Activated CD4-positive, alpha-beta memory T cell treated with anti-CD3 and anti-CD28 coated beads, Interleukin-2, amount 10 ng/mL, durations not matched to agents 7 days and 5 days (primary cell): ENCODE results near the gene LGI1. TPM values are rescaled to one million over a fixed set of nuclear protein-coding genes. Genes with fewer than 3 reads are reported as not detected.

Source experiments
- CTCF ChIA-PET: fragments of 350-600 bp; sonication (Branson Sonifier 250); formaldehyde crosslinking; loops from one replicate; lab custom pipeline; 2021; ENCODE audit warnings: antibody characterized with exemption, inconsistent platforms; lab: Charles Lee
- POLR2A ChIA-PET: fragments of 350-600 bp; sonication (Branson Sonifier 250); formaldehyde crosslinking; loops from one replicate; lab custom pipeline; 2021; ENCODE audit warnings: antibody characterized with exemption; lab: Charles Lee
- DNase-seq: peaks from one replicate; pipeline ENCODE4 v3.0.0-alpha.2; 2020
- H3K27ac Mint-ChIP-seq: one replicate; pipeline ENCODE4 v1.8.0; 2021; ENCODE audit warnings: mild to moderate bottlenecking, mixed read lengths
- H3K27me3 Mint-ChIP-seq: one replicate; pipeline ENCODE4 v1.8.0; 2021; ENCODE audit warnings: mixed read lengths
- H3K36me3 Mint-ChIP-seq: one replicate; pipeline ENCODE4 v1.8.0; 2021; ENCODE audit warnings: low read depth, mixed read lengths
- H3K4me1 Mint-ChIP-seq: one replicate; pipeline ENCODE4 v1.8.0; 2021; ENCODE audit warnings: mixed read lengths
- H3K4me3 Mint-ChIP-seq: one replicate; pipeline ENCODE4 v1.8.0; 2021; ENCODE audit warnings: mild to moderate bottlenecking, mixed read lengths
- H3K9me3 Mint-ChIP-seq: one replicate; pipeline ENCODE4 v1.8.0; 2021; ENCODE audit warnings: mixed read lengths
- total RNA-seq, 2 experiments: library from RNA; stranded (reverse); gene quantifications; one replicate each; pipeline ENCODE4 v1.2.3, GENCODE V29; 2021

Gene LGI1
- total RNA-seq, result not detected

GRCh38 chr10:93757801-93758507 is at the start of gene LGI1:
Gene LGI1, plus strand, starts transcription at chr10:93757936. Its CDS starts 209 bp downstream, at chr10:93758145.
- H3K9me3 Mint-ChIP-seq, result no peaks in the 10 kb centered on the region
- H3K27me3 Mint-ChIP-seq, result peaks cover 36% of the 10 kb centered on the region
- CTCF ChIA-PET, result no interaction called here
- no peaks in the 10 kb centered on the region for H3K36me3 Mint-ChIP-seq
- H3K4me3 Mint-ChIP-seq, result no peak within 1 kb of the TSS
- H3K27ac Mint-ChIP-seq, result no peak within 1 kb of the TSS
- no peak for DNase-seq
- POLR2A ChIA-PET, result no interaction called here
- no peaks in the 10 kb centered on the region for H3K4me1 Mint-ChIP-seq

GRCh38 chr10:93710333-93710909 is 47.3 kb upstream of the LGI1 start:
- Mint-ChIP-seq H3K4me1 (peaks cover 13% of the 10 kb centered on the region), H3K27ac (no peak overlapping the region), H3K9me3 (no peaks in the 10 kb centered on the region), H3K36me3 (no peaks in the 10 kb centered on the region), H3K27me3 (peaks cover 1% of the 10 kb centered on the region), H3K4me3 (no peak overlapping the region)
- ChIA-PET CTCF (no interaction called here), POLR2A (interaction anchor here (1.0 kb wide), 1 partner anchor 8 kb away, joined by 3 read pairs; the partner anchor contains the start of gene FRA10AC1)
- DNase-seq, result no peak

GRCh38 chr10:93711891-93712290 is 45.8 kb upstream of the LGI1 start:
- H3K4me3 Mint-ChIP-seq, result no peak overlapping the region
- no peak for DNase-seq
- no peaks in the 10 kb centered on the region for H3K9me3 Mint-ChIP-seq
- POLR2A ChIA-PET, result interaction anchor here (1.4 kb wide), 1 partner anchor 10 kb away, joined by 5 read pairs; the partner anchor contains the start of gene FRA10AC1
- no peaks in the 10 kb centered on the region for H3K36me3 Mint-ChIP-seq
- peaks cover 13% of the 10 kb centered on the region for H3K4me1 Mint-ChIP-seq
- no peak overlapping the region for H3K27ac Mint-ChIP-seq
- CTCF ChIA-PET, result no interaction called here
- H3K27me3 Mint-ChIP-seq, result peaks cover 2% of the 10 kb centered on the region

GRCh38 chr10:93712593-93712992 is 45.1 kb upstream of the LGI1 start:
- DNase-seq, result no peak
- H3K27ac Mint-ChIP-seq, result no peak overlapping the region
- CTCF ChIA-PET, result no interaction called here
- H3K27me3 Mint-ChIP-seq, result peaks cover 5% of the 10 kb centered on the region
- POLR2A ChIA-PET, result interaction anchor here (1.4 kb wide), 1 partner anchor 11 kb away, joined by 5 read pairs; the partner anchor contains the start of gene FRA10AC1
- H3K4me1 Mint-ChIP-seq, result peaks cover 6% of the 10 kb centered on the region
- H3K9me3 Mint-ChIP-seq, result no peaks in the 10 kb centered on the region
- no peaks in the 10 kb centered on the region for H3K36me3 Mint-ChIP-seq
- no peak overlapping the region for H3K4me3 Mint-ChIP-seq

- no peaks in the 10 kb centered on the region for H3K9me3 Mint-ChIP-seq
- no peak overlapping the region for H3K4me3 Mint-ChIP-seq
- CTCF ChIA-PET, result no interaction called here
- H3K4me1 Mint-ChIP-seq, result no peaks in the 10 kb centered on the region
- H3K27me3 Mint-ChIP-seq, result peaks cover 19% of the 10 kb centered on the region
- H3K36me3 Mint-ChIP-seq, result no peaks in the 10 kb centered on the region
- no peak for DNase-seq
- POLR2A ChIA-PET, result no interaction called here
- H3K27ac Mint-ChIP-seq, result no peak overlapping the region
These were observed 42.4 kb upstream of the LGI1 start for GRCh38 chr10:93715345-93715744.

- no peak for DNase-seq
- CTCF ChIA-PET, result no interaction called here
- no peaks in the 10 kb centered on the region for H3K9me3 Mint-ChIP-seq
- H3K27ac Mint-ChIP-seq, result no peak overlapping the region
- POLR2A ChIA-PET, result no interaction called here
- peaks cover 24% of the 10 kb centered on the region for H3K27me3 Mint-ChIP-seq
- no peaks in the 10 kb centered on the region for H3K36me3 Mint-ChIP-seq
- H3K4me3 Mint-ChIP-seq, result no peak overlapping the region
- peaks cover 4% of the 10 kb centered on the region for H3K4me1 Mint-ChIP-seq
These were observed 41.0 kb upstream of the LGI1 start for GRCh38 chr10:93716766-93717165.

GRCh38 chr10:93718937-93719725 is 38.6 kb upstream of the LGI1 start:
- H3K4me1 Mint-ChIP-seq, result peaks cover 4% of the 10 kb centered on the region
- H3K36me3 Mint-ChIP-seq, result no peaks in the 10 kb centered on the region
- ChIA-PET POLR2A (no interaction called here), CTCF (no interaction called here)
- H3K27ac Mint-ChIP-seq, result no peak overlapping the region
- DNase-seq, result no peak
- H3K4me3 Mint-ChIP-seq, result no peak overlapping the region
- no peaks in the 10 kb centered on the region for H3K9me3 Mint-ChIP-seq
- peaks cover 35% of the 10 kb centered on the region for H3K27me3 Mint-ChIP-seq

GRCh38 chr10:93719901-93720300 is 37.8 kb upstream of the LGI1 start:
- no peaks in the 10 kb centered on the region for H3K36me3 Mint-ChIP-seq
- H3K27ac Mint-ChIP-seq, result no peak overlapping the region
- H3K4me1 Mint-ChIP-seq, result peaks cover 4% of the 10 kb centered on the region
- H3K4me3 Mint-ChIP-seq, result no peak overlapping the region
- peaks cover 38% of the 10 kb centered on the region for H3K27me3 Mint-ChIP-seq
- H3K9me3 Mint-ChIP-seq, result no peaks in the 10 kb centered on the region
- DNase-seq, result no peak
- ChIA-PET CTCF (no interaction called here), POLR2A (no interaction called here)

GRCh38 chr10:93722550-93722949 is 35.2 kb upstream of the LGI1 start:
- no peaks in the 10 kb centered on the region for H3K9me3 Mint-ChIP-seq
- H3K27me3 Mint-ChIP-seq, result peaks cover 51% of the 10 kb centered on the region
- ChIA-PET POLR2A (no interaction called here), CTCF (no interaction called here)
- peaks cover 4% of the 10 kb centered on the region for H3K4me1 Mint-ChIP-seq
- no peaks in the 10 kb centered on the region for H3K36me3 Mint-ChIP-seq
- H3K27ac Mint-ChIP-seq, result no peak overlapping the region
- DNase-seq, result no peak
- no peak overlapping the region for H3K4me3 Mint-ChIP-seq

GRCh38 chr10:93723153-93723552 is 34.6 kb upstream of the LGI1 start:
- no peak overlapping the region for H3K27ac Mint-ChIP-seq
- peaks cover 4% of the 10 kb centered on the region for H3K4me1 Mint-ChIP-seq
- CTCF ChIA-PET, result no interaction called here
- DNase-seq, result no peak
- peaks cover 49% of the 10 kb centered on the region for H3K27me3 Mint-ChIP-seq
- H3K9me3 Mint-ChIP-seq, result no peaks in the 10 kb centered on the region
- POLR2A ChIA-PET, result no interaction called here
- no peaks in the 10 kb centered on the region for H3K36me3 Mint-ChIP-seq
- H3K4me3 Mint-ChIP-seq, result no peak overlapping the region

GRCh38 chr10:93726024-93726423 is 31.7 kb upstream of the LGI1 start:
- ChIA-PET POLR2A (no interaction called here), CTCF (no interaction called here)
- Mint-ChIP-seq H3K27me3 (peaks cover 41% of the 10 kb centered on the region), H3K36me3 (no peaks in the 10 kb centered on the region), H3K27ac (no peak overlapping the region), H3K4me1 (no peaks in the 10 kb centered on the region), H3K4me3 (no peak overlapping the region), H3K9me3 (no peaks in the 10 kb centered on the region)
- DNase-seq, result no peak

GRCh38 chr10:93741367-93741766 is 16.4 kb upstream of the LGI1 start:
- H3K27me3 Mint-ChIP-seq, result peaks cover 24% of the 10 kb centered on the region
- H3K9me3 Mint-ChIP-seq, result no peaks in the 10 kb centered on the region
- H3K36me3 Mint-ChIP-seq, result no peaks in the 10 kb centered on the region
- no peak for DNase-seq
- H3K4me3 Mint-ChIP-seq, result no peak overlapping the region
- H3K27ac Mint-ChIP-seq, result no peak overlapping the region
- ChIA-PET CTCF (no interaction called here), POLR2A (no interaction called here)
- no peaks in the 10 kb centered on the region for H3K4me1 Mint-ChIP-seq

- no peak overlapping the region for H3K27ac Mint-ChIP-seq
- ChIA-PET POLR2A (no interaction called here), CTCF (no interaction called here)
- H3K36me3 Mint-ChIP-seq, result no peaks in the 10 kb centered on the region
- H3K27me3 Mint-ChIP-seq, result peaks cover 13% of the 10 kb centered on the region
- no peaks in the 10 kb centered on the region for H3K9me3 Mint-ChIP-seq
- no peak overlapping the region for H3K4me3 Mint-ChIP-seq
- no peak for DNase-seq
- no peaks in the 10 kb centered on the region for H3K4me1 Mint-ChIP-seq
These were observed 14.9 kb upstream of the LGI1 start for GRCh38 chr10:93742633-93743349.
